Endothelial cell (in vitro differentiated cells): ENCODE results near the gene ID4. TPM values are rescaled to one million over a fixed set of nuclear protein-coding genes. Genes with fewer than 3 reads are reported as not detected.

Source experiments
- DNase-seq: peaks from one replicate; pipeline ENCODE4 v3.0.0; 2021; ENCODE audit warnings: low spot score
- H3K27ac Mint-ChIP-seq: one replicate; pipeline ENCODE4 v1.8.0; 2021; ENCODE audit warnings: mixed read lengths, inconsistent platforms; ENCODE audit not compliant: unreplicated experiment
- H3K27me3 Mint-ChIP-seq: one replicate; pipeline ENCODE4 v1.8.0; 2021; ENCODE audit warnings: mild to moderate bottlenecking, moderate library complexity, mixed read lengths, inconsistent platforms; ENCODE audit not compliant: unreplicated experiment
- H3K36me3 Mint-ChIP-seq: one replicate; pipeline ENCODE4 v1.8.0; 2021; ENCODE audit warnings: mild to moderate bottlenecking, low read depth, mixed read lengths, inconsistent platforms; ENCODE audit not compliant: unreplicated experiment
- H3K4me1 Mint-ChIP-seq: one replicate; pipeline ENCODE4 v1.8.0; 2021; ENCODE audit warnings: mild to moderate bottlenecking, mixed read lengths, inconsistent platforms; ENCODE audit not compliant: unreplicated experiment
- H3K4me3 Mint-ChIP-seq: one replicate; pipeline ENCODE4 v1.8.0; 2021; ENCODE audit warnings: mild to moderate bottlenecking, mixed read lengths, inconsistent platforms; ENCODE audit not compliant: unreplicated experiment
- H3K9me3 Mint-ChIP-seq: one replicate; pipeline ENCODE4 v1.8.0; 2021; ENCODE audit warnings: mixed read lengths, inconsistent platforms; ENCODE audit not compliant: unreplicated experiment
- CTCF ChIP-seq: fragments of 200-600 bp; sonication (generic); IDR thresholded peaks from one replicate; pipeline ENCODE4 v1.5.0; 2021; ENCODE audit warnings: antibody characterized with exemption; ENCODE audit not compliant: unreplicated experiment
- total RNA-seq: library from RNA; stranded (reverse); fragmentation: NEBNext Ultra II Directional; extraction: Animal tissue kit (Norgen Biotek cat#: 25700); gene quantifications from one replicate; pipeline ENCODE4 v1.2.1, GENCODE V29; 2021; ENCODE audit not compliant: unreplicated experiment

Gene ID4
- total RNA-seq, 1 donor from 2014 or later, result 5.6 TPM

- H3K4me3 Mint-ChIP-seq, result no peak overlapping the region
Measured at GRCh38 chr6:19849196-19849595, 12.0 kb downstream of the ID4 start.

GRCh38 chr6:19849755-19850154 is 12.6 kb downstream of the ID4 start:
- no peak for TF ChIP-seq CTCF
- Mint-ChIP-seq H3K4me1 (peaks cover 8% of the 10 kb centered on the region), H3K36me3 (no peaks in the 10 kb centered on the region), H3K27ac (no peak overlapping the region), H3K9me3 (no peaks in the 10 kb centered on the region), H3K4me3 (no peak overlapping the region), H3K27me3 (no peaks in the 10 kb centered on the region)
- no peak for DNase-seq

More at GRCh38 chr6:19849196-19849595, 12.0 kb downstream of the ID4 start:
- Mint-ChIP-seq H3K4me1 (peaks cover 11% of the 10 kb centered on the region), H3K36me3 (no peaks in the 10 kb centered on the region), H3K27ac (no peak overlapping the region), H3K27me3 (peaks cover 2% of the 10 kb centered on the region), H3K9me3 (no peaks in the 10 kb centered on the region)
- no peak for DNase-seq
- TF ChIP-seq CTCF, result no peak

- H3K9me3 Mint-ChIP-seq, result no peaks in the 10 kb centered on the region
- H3K4me3 Mint-ChIP-seq, result no peak overlapping the region
- H3K27me3 Mint-ChIP-seq, result no peaks in the 10 kb centered on the region
- TF ChIP-seq CTCF, result peak; percentile 46
- no peak overlapping the region for H3K27ac Mint-ChIP-seq
- peaks cover 4% of the 10 kb centered on the region for H3K4me1 Mint-ChIP-seq
- no peaks in the 10 kb centered on the region for H3K36me3 Mint-ChIP-seq
- peak; percentile 46 for DNase-seq
Measured at GRCh38 chr6:19851241-19852089, 14.3 kb downstream of the ID4 start.

GRCh38 chr6:19852090-19852457 is 14.9 kb downstream of the ID4 start:
- Mint-ChIP-seq H3K4me3 (no peak overlapping the region), H3K9me3 (no peaks in the 10 kb centered on the region), H3K36me3 (no peaks in the 10 kb centered on the region)

More at GRCh38 chr6:19852090-19852457, 14.9 kb downstream of the ID4 start:
- H3K4me1 Mint-ChIP-seq, result peaks cover 4% of the 10 kb centered on the region
- no peak overlapping the region for H3K27ac Mint-ChIP-seq
- TF ChIP-seq CTCF, result no peak
- no peaks in the 10 kb centered on the region for H3K27me3 Mint-ChIP-seq
- no peak for DNase-seq
